Fibroblast of skin of right biceps (primary cell): ENCODE results near the gene TLX2.

Experiments
- DNase-seq: peaks from one replicate; pipeline ENCODE4 v3.0.0-alpha.2; 2013

The TLX2 gene

GRCh38 chr2:74513605-74514367 lies 464 bp upstream of the TLX2 start:
- DNase-seq = no peak

- DNase-seq = no peak
Observed at GRCh38 chr2:74515271-74515980, 1.2 kb downstream of the TLX2 start.

- peak; percentile 67 for DNase-seq
Observed at GRCh38 chr2:74515981-74516633, 1.9 kb downstream of the TLX2 start.

GRCh38 chr2:74516650-74517049 lies 2.4 kb downstream of the TLX2 start:
- DNase-seq = no peak

GRCh38 chr2:74522516-74522915 lies 8.3 kb downstream of the TLX2 start:
- no peak for DNase-seq

- no peak for DNase-seq
Observed at GRCh38 chr2:74524005-74524404, 9.8 kb downstream of the TLX2 start.

GRCh38 chr2:74524955-74525716 lies 10.9 kb downstream of the TLX2 start:
- DNase-seq = no peak

GRCh38 chr2:74525717-74526648 lies 11.7 kb downstream of the TLX2 start, which contains the start of gene DQX1:
DQX1 (minus strand) TSS chr2:74526231; CDS start chr2:74525729, 502 bp downstream.
- peak; percentile 42 for DNase-seq

- no peak for DNase-seq
Observed at GRCh38 chr2:74526649-74527230, 12.5 kb downstream of the TLX2 start.

- no peak for DNase-seq
Observed at GRCh38 chr2:74527741-74528140, 13.5 kb downstream of the TLX2 start.

- DNase-seq = no peak
Observed at GRCh38 chr2:74528600-74529356, 14.5 kb downstream of the TLX2 start.

- DNase-seq = peak; percentile 100
Observed at GRCh38 chr2:74529357-74530238, 15.3 kb downstream of the TLX2 start, which contains the start of the genes AUP1 and HTRA2. AUP1 (minus strand) TSS chr2:74529706; CDS start chr2:74529629, 77 bp downstream. HTRA2 (plus strand) TSS chr2:74529933; CDS start chr2:74530007, 74 bp downstream.

GRCh38 chr2:74530239-74531187 lies 16.3 kb downstream of the TLX2 start:
- no peak for DNase-seq

- no peak for DNase-seq
Observed at GRCh38 chr2:74531666-74532065, 17.4 kb downstream of the TLX2 start.

GRCh38 chr2:74532222-74532621 lies 18.0 kb downstream of the TLX2 start:
- DNase-seq = peak; percentile 50

GRCh38 chr2:74533464-74533863 lies 19.2 kb downstream of the TLX2 start:
- DNase-seq = no peak

GRCh38 chr2:74534411-74534810 lies 20.2 kb downstream of the TLX2 start:
- no peak for DNase-seq

GRCh38 chr2:74535440-74535965 lies 21.3 kb downstream of the TLX2 start:
- DNase-seq = no peak
